Adrenal gland (tissue), 5 donors: ENCODE results near the gene TEX11.

ENCODE experiments used
- CTCF ChIP-seq, 6 experiments: fragments of 450-650 bp in 4 of 6; fragments of 200-600 bp in 2 of 6; sonication (generic) in 1 of 6; IDR thresholded peaks; 1 replicate in 5 of 6; 2 replicates in 1 of 6; pipeline versions ENCODE4 v1.5.1 to v1.8.0; 2016 to 2021; ENCODE audit warnings: antibody characterized with exemption in 6 of 6, mild to moderate bottlenecking in 2 of 6, moderate library complexity in 1 of 6
- POLR2A ChIP-seq, 2 donors: fragments of 450-650 bp; IDR thresholded peaks; one replicate each; pipeline ENCODE4 v1.6.1; 2017; ENCODE audit warnings: antibody characterized with exemption in 2 of 2, mild to moderate bottlenecking in 2 of 2, moderate library complexity in 1 of 2
- donor health status: DM: no; HTN: no; CAD: no.

GRCh38 chrX:70479247-70479921, 429.1 kb downstream of the TEX11 start:
- TF ChIP-seq CTCF (IDR thresholded peaks at IDR 0.05), result no peak
- no peak for TF ChIP-seq POLR2A (IDR thresholded peaks at IDR 0.05)
